Activated naive CD4-positive, alpha-beta T cell treated with anti-CD3 and anti-CD28 coated beads for 36 hours (primary cell): Measurements from ENCODE around the gene DOCK4. TPM values are rescaled to one million over a fixed set of nuclear protein-coding genes. Genes with fewer than 3 reads are reported as not detected.

Experiments
- CTCF ChIA-PET: fragments of 350-600 bp; sonication (Branson Sonifier 250); formaldehyde crosslinking; loops from one replicate; lab custom pipeline; 2021; ENCODE audit warnings: antibody characterized with exemption; lab: Charles Lee
- DNase-seq: peaks from one replicate; pipeline ENCODE4 v3.0.0-alpha.2; 2020
- H3K27ac Mint-ChIP-seq: one replicate; pipeline ENCODE4 v1.8.0; 2021; ENCODE audit warnings: mild to moderate bottlenecking, mixed read lengths
- H3K27me3 Mint-ChIP-seq: one replicate; pipeline ENCODE4 v1.8.0; 2021; ENCODE audit warnings: low read depth, mixed read lengths
- H3K36me3 Mint-ChIP-seq: one replicate; pipeline ENCODE4 v1.8.0; 2021; ENCODE audit warnings: low read depth, mixed read lengths
- H3K4me1 Mint-ChIP-seq: one replicate; pipeline ENCODE4 v1.8.0; 2021; ENCODE audit warnings: low read depth, mixed read lengths
- H3K4me3 Mint-ChIP-seq: one replicate; pipeline ENCODE4 v1.8.0; 2021; ENCODE audit warnings: mild to moderate bottlenecking, moderate library complexity, mixed read lengths
- H3K9me3 Mint-ChIP-seq: one replicate; pipeline ENCODE4 v1.8.0; 2021; ENCODE audit warnings: mixed read lengths
- intact Hi-C: fragments of 100-400 bp; cut with micrococcal nuclease; formaldehyde crosslinking; loops from one replicate; pipeline ENCODE4 v1.15.1; 2023
- total RNA-seq, 2 experiments: library from RNA; stranded (reverse); gene quantifications; one replicate each; pipeline ENCODE4 v1.2.3, GENCODE V29; 2021

The DOCK4 gene
- total RNA-seq, 2 experiments from 2014 or later, result 0.43 to 0.62 TPM

- no peak for DNase-seq
- H3K27me3 Mint-ChIP-seq, result no peaks in the 10 kb centered on the region
- H3K4me1 Mint-ChIP-seq, result peaks cover 50% of the 10 kb centered on the region
- no peak overlapping the region for H3K4me3 Mint-ChIP-seq
- H3K9me3 Mint-ChIP-seq, result no peaks in the 10 kb centered on the region
- H3K27ac Mint-ChIP-seq, result no peak overlapping the region
- peaks cover 16% of the 10 kb centered on the region for H3K36me3 Mint-ChIP-seq
- CTCF ChIA-PET, result interaction anchor here (0.6 kb wide), 1 partner anchor 180 kb away, joined by 3 read pairs; no protein-coding TSS in a partner anchor
- intact Hi-C loops, result no loop called here
Measured at GRCh38 chr7:112214268-112214667, 8.1 kb upstream of the DOCK4 start.

DNA sequence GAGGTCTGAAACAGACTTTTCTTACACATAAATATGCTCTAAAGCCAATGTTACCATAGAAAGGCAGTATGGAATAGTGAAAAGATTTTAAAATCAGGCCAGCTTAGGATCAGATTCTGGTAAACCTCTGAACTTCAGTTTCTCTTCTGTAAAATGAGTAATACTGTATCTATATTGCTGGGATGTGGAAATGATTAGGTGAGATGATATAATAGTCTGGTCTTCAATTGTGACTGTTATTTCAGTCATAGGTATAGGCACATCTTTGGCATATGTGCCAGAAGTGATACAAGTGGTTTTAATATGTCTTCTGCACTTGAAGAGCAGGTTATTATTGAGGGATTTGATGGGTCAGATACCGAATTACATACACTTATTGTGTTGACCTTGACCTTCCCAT lies 7.5 kb upstream of the DOCK4 start:
- CTCF ChIA-PET, result interaction anchor here (0.6 kb wide), 1 partner anchor 526 kb away, joined by 3 read pairs; no protein-coding TSS in a partner anchor

GRCh38 chr7:112212571-112212970 lies 6.4 kb upstream of the DOCK4 start:
- H3K27me3 Mint-ChIP-seq, result no peaks in the 10 kb centered on the region
- intact Hi-C loops, result no loop called here
- no peaks in the 10 kb centered on the region for H3K9me3 Mint-ChIP-seq
- H3K4me3 Mint-ChIP-seq, result no peak overlapping the region
- H3K4me1 Mint-ChIP-seq, result peaks cover 51% of the 10 kb centered on the region
- CTCF ChIA-PET, result no interaction called here
- no peak for DNase-seq
- no peak overlapping the region for H3K27ac Mint-ChIP-seq
- H3K36me3 Mint-ChIP-seq, result peaks cover 14% of the 10 kb centered on the region

More for the DNA sequence above, 7.5 kb upstream of the DOCK4 start:
- Mint-ChIP-seq H3K9me3 (no peaks in the 10 kb centered on the region), H3K27me3 (no peaks in the 10 kb centered on the region), H3K36me3 (peaks cover 16% of the 10 kb centered on the region), H3K27ac (no peak overlapping the region), H3K4me3 (no peak overlapping the region), H3K4me1 (peaks cover 52% of the 10 kb centered on the region)
- no peak for DNase-seq
- intact Hi-C loops, result no loop called here

DNA sequence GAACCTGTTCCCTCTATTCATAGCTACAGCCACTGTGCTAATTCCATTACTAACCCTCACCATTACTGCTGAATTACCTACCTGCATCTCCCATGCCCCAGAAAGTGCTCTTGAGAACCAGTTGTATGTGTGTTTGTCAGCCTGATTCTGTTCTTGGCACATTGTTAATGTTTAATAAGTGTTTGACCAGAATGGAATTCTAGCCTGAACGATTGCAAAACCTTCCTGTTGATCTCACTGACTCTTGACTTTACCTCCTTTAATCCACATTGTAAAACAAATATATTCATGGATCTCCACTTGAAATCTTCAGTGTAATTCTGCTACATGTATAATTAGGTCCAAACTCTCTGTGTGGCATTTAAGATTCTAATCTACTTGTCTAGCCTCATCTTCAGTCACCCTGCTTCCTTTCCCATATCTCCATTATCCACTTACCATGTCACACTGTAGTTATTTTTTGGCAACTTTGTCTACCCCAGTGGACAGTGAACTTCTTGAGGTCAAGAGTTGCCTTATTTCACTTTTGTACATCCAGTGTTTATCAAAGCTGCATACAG lies 5.2 kb upstream of the DOCK4 start:
- no peak overlapping the region for H3K27ac Mint-ChIP-seq
- peaks cover 46% of the 10 kb centered on the region for H3K4me1 Mint-ChIP-seq
- H3K27me3 Mint-ChIP-seq, result no peaks in the 10 kb centered on the region
- no peak overlapping the region for H3K4me3 Mint-ChIP-seq
- H3K9me3 Mint-ChIP-seq, result no peaks in the 10 kb centered on the region
- intact Hi-C loops, result no loop called here
- DNase-seq, result no peak
- H3K36me3 Mint-ChIP-seq, result peaks cover 12% of the 10 kb centered on the region
- CTCF ChIA-PET, result no interaction called here

GRCh38 chr7:112207765-112208164 lies 1.6 kb upstream of the DOCK4 start:
- CTCF ChIA-PET, result no interaction called here
- Mint-ChIP-seq H3K27me3 (peaks cover 20% of the 10 kb centered on the region), H3K36me3 (peaks cover 5% of the 10 kb centered on the region), H3K4me3 (peak overlapping the region; percentile 97), H3K9me3 (no peaks in the 10 kb centered on the region), H3K27ac (no peak overlapping the region), H3K4me1 (peaks cover 41% of the 10 kb centered on the region)
- intact Hi-C loops, result loop anchor here (5.0 kb wide), 3 partner anchors 645 to 1195 kb away; partner anchors contain the start of genes IMMP2L and LRRN3
- DNase-seq, result no peak

- Mint-ChIP-seq H3K36me3 (peaks cover 5% of the 10 kb centered on the region), H3K27ac (peak overlapping the region; percentile 71), H3K27me3 (peaks cover 22% of the 10 kb centered on the region), H3K9me3 (no peaks in the 10 kb centered on the region), H3K4me3 (peak overlapping the region; percentile 97), H3K4me1 (peaks cover 38% of the 10 kb centered on the region)
- peak; percentile 16 for DNase-seq
- CTCF ChIA-PET, result interaction anchor here (1.3 kb wide), 1 partner anchor 8 kb away, joined by 4 read pairs; no protein-coding TSS in a partner anchor
- intact Hi-C loops, result loop anchor here (1.0 to 5.0 kb wide), 8 partner anchors 185 to 1195 kb away; partner anchors contain the start of genes IFRD1, IMMP2L, LRRN3 and SMIM30
Measured at GRCh38 chr7:112206991-112207592, 893 bp upstream of the DOCK4 start.

GRCh38 chr7:112205343-112206237 lies 609 bp downstream of the DOCK4 start:
- intact Hi-C loops, result loop anchor here (1.0 to 5.0 kb wide), 8 partner anchors 187 to 1193 kb away; partner anchors contain the start of genes IFRD1, IMMP2L, LRRN3 and SMIM30
- peak; percentile 47 for DNase-seq
- H3K4me1 Mint-ChIP-seq, result peaks cover 29% of the 10 kb centered on the region
- H3K27ac Mint-ChIP-seq, result no peak overlapping the region
- CTCF ChIA-PET, result interaction anchor here (0.6 to 1.3 kb wide), 4 partner anchors 9 to 187 kb away, joined by 3 to 4 read pairs (median 4); no protein-coding TSS in a partner anchor
- H3K27me3 Mint-ChIP-seq, result peaks cover 36% of the 10 kb centered on the region
- H3K4me3 Mint-ChIP-seq, result peak overlapping the region; percentile 97
- H3K36me3 Mint-ChIP-seq, result no peaks in the 10 kb centered on the region
- no peaks in the 10 kb centered on the region for H3K9me3 Mint-ChIP-seq

DNA sequence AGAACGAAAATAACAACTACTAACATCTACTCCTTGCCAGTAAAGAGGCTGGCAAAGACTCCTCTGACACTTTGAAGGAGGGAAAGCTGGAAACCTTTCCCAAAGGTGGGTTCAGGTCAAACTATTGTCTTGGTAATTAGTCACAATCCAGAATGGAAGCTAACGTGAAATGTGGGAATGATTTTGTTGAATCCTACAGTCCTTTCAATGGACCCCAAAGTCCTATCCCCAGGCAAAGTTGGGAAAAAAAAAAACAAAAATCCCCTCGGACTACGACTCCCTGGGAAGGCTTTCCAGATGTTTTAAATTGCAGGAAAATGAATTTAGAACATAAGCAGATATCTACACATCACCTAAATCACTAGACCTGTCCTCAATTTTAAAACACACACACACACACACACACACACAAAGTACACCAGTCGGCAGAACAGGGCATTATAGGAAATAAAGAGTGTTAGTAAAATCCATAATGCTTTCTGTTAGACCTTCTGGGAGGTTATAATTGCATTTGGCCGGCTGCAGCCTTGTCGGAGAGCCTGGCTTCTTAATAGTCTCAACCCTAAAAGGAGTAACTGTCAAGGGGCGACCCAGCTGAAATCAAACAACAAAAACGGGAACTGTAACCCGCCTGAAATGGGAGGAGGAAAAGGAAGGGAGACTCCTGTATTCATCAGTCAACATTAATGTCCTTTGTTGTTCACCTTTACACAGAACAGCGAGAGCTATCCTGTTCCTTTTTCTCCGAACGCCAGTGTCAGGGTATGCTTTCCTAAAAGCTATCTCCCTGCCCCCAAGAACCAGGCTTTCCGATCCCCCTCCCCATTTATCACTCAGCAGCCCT lies 1.5 kb downstream of the DOCK4 start:
- H3K4me3 Mint-ChIP-seq, result peak overlapping the region; percentile 97
- no peaks in the 10 kb centered on the region for H3K9me3 Mint-ChIP-seq

GRCh38 chr7:112203365-112203739 lies 2.8 kb downstream of the DOCK4 start:
- intact Hi-C loops, result no loop called here
- no peak overlapping the region for H3K4me3 Mint-ChIP-seq
- CTCF ChIA-PET, result no interaction called here
- no peaks in the 10 kb centered on the region for H3K36me3 Mint-ChIP-seq
- no peak for DNase-seq
- H3K4me1 Mint-ChIP-seq, result peaks cover 27% of the 10 kb centered on the region
- peaks cover 37% of the 10 kb centered on the region for H3K27me3 Mint-ChIP-seq
- no peak overlapping the region for H3K27ac Mint-ChIP-seq
- H3K9me3 Mint-ChIP-seq, result no peaks in the 10 kb centered on the region

More for the DNA sequence above, 1.5 kb downstream of the DOCK4 start:
- peaks cover 36% of the 10 kb centered on the region for H3K27me3 Mint-ChIP-seq
- H3K4me1 Mint-ChIP-seq, result peaks cover 28% of the 10 kb centered on the region
- no peak overlapping the region for H3K27ac Mint-ChIP-seq
- no peak for DNase-seq
- intact Hi-C loops, result loop anchor here (5.0 kb wide), 3 partner anchors 642 to 1192 kb away; partner anchors contain the start of genes IMMP2L and LRRN3
- CTCF ChIA-PET, result interaction anchor here (0.7 to 1.2 kb wide), 2 partner anchors 8 to 26 kb away, joined by 3 to 4 read pairs; no protein-coding TSS in a partner anchor
- H3K36me3 Mint-ChIP-seq, result no peaks in the 10 kb centered on the region

DNA sequence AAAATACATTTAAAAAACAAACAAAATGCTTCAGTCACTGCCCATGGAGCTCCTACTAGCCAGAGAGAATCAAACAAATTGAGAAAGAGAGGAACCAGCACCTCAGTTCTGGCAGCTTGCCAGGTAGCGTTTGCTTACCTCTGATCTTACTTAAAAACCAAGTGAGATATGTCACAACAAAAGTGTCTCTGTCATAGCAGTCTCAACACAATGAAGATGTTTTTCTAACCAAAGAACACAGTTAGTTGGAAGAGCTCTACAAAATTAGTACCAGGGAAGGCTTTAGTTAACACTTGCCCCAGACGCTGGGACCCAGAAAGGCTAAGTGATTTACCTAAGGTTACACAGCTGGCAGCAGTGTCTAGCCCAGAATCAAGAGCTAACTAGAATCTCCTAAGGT lies 3.4 kb downstream of the DOCK4 start:
- peak; percentile 41 for DNase-seq
- intact Hi-C loops, result no loop called here
- CTCF ChIA-PET, result interaction anchor here (0.7 kb wide), 1 partner anchor 13 kb away, joined by 3 read pairs; no protein-coding TSS in a partner anchor
- Mint-ChIP-seq H3K36me3 (no peaks in the 10 kb centered on the region), H3K4me1 (peaks cover 26% of the 10 kb centered on the region), H3K27me3 (peaks cover 41% of the 10 kb centered on the region), H3K4me3 (no peak overlapping the region), H3K27ac (no peak overlapping the region), H3K9me3 (no peaks in the 10 kb centered on the region)

- CTCF ChIA-PET, result no interaction called here
- Mint-ChIP-seq H3K4me3 (no peak overlapping the region), H3K27me3 (peaks cover 48% of the 10 kb centered on the region), H3K9me3 (no peaks in the 10 kb centered on the region), H3K36me3 (no peaks in the 10 kb centered on the region), H3K4me1 (peaks cover 19% of the 10 kb centered on the region), H3K27ac (no peak overlapping the region)
- intact Hi-C loops, result no loop called here
- DNase-seq, result no peak
Measured at GRCh38 chr7:112201839-112202238, 4.4 kb downstream of the DOCK4 start.
